Motor neuron (in vitro differentiated cells): ENCODE data around the gene KSR2. TPM values are rescaled to one million over a fixed set of nuclear protein-coding genes. Genes with fewer than 3 reads are reported as not detected.

Experiments used
- ATAC-seq, 8 experiments: fragments of 200-7000 bp; cut with Tn5 transposase; replicated peaks in 6 of 8; 2 replicates each; pipeline ENCODE4 v1.8.0; 2021; ENCODE audit warnings: mild to moderate bottlenecking in 8 of 8, moderate library complexity in 8 of 8
- H3K27ac ChIP-seq, 2 donors: fragments of 250-450 bp; sonication (Bioruptor Pico); 2 replicates each; pipeline ENCODE4 v1.9.0; 2021; ENCODE audit warnings: antibody characterized with exemption in 2 of 2, mild to moderate bottlenecking in 2 of 2, moderate library complexity in 1 of 2
- H3K4me1 ChIP-seq, 2 donors: fragments of 250-450 bp; sonication (Bioruptor Pico); replicated peaks in 1 of 2; 2 replicates each; pipeline ENCODE4 v1.6.1; 2021; ENCODE audit warnings: antibody characterized with exemption in 2 of 2, mild to moderate bottlenecking in 2 of 2, moderate library complexity in 1 of 2
- H3K4me3 ChIP-seq, 5 donors: fragments of 250-450 bp; sonication (Bioruptor Pico); 2 replicates each; pipeline ENCODE4 v1.9.0; 2021; ENCODE audit warnings: antibody characterized with exemption in 5 of 5, mild to moderate bottlenecking in 5 of 5, moderate library complexity in 4 of 5
- WGBS, 10 experiments: fragments of 450-650 bp; shearing (Covaris generic); methylation state at CpG; one replicate each; pipeline ENCODE4 v1.0.0; 2022; 5-methylcytosine and 5-hydroxymethylcytosine counted together
- in situ Hi-C, 9 experiments: fragments of 400-800 bp; cut with MboI; loops; one replicate each; pipeline ENCODE4 v1.15.0; 2021; ENCODE audit warnings: low sequenced_read_pairs in 9 of 9, low pct_unique_long_range_greater_than_20kb in 2 of 9; ENCODE audit not compliant: unreplicated experiment in 9 of 9
- total RNA-seq, 8 experiments: library from RNA; unstranded; fragments of 300-600 nt; gene quantifications; 2 replicates each; pipeline versions ENCODE4 v1.2.3 to v1.2.4, GENCODE V29; 2022

The KSR2 gene
- total RNA-seq, 8 experiments from 2014 or later: 0.09 to 2.3 (median 1.0) TPM

GRCh38 chr12:117674313-117674712 lies 294.5 kb downstream of the KSR2 start:
- 56 to 100% (median 81%) methylated on average over 2 to 3 of the region's 3 CpGs; no CpG with 5 or more reads in 2 of the 10 experiments for WGBS, 10 experiments
- Histone ChIP-seq H3K4me1 (no peaks in the 10 kb centered on the region), H3K4me3 (no peak overlapping the region), H3K27ac (no peak overlapping the region)
- in situ Hi-C loops: no loop called here
- no peak for ATAC-seq

- in situ Hi-C loops: no loop called here
- Histone ChIP-seq H3K4me1 (no peaks in the 10 kb centered on the region), H3K4me3 (no peak overlapping the region), H3K27ac (no peak overlapping the region)
- no peak for ATAC-seq
- WGBS, 10 experiments: 30 to 80% (median 36%) methylated on average over 1 to 6 of the region's 8 CpGs; no CpG with 5 or more reads in 6 of the 10 experiments
Observed at GRCh38 chr12:117671734-117672133, 297.1 kb downstream of the KSR2 start.

- Histone ChIP-seq H3K4me1 (no peaks in the 10 kb centered on the region), H3K4me3 (no peak overlapping the region), H3K27ac (no peak overlapping the region)
- in situ Hi-C loops: no loop called here
- whole genome bisulfite sequencing, 10 experiments: 40 to 92% (median 73%) methylated on average over 1 to 2 of the region's 5 CpGs; no CpG with 5 or more reads in 7 of the 10 experiments
- ATAC-seq: no peak
Observed at GRCh38 chr12:117664169-117664568, 304.6 kb downstream of the KSR2 start.

- in situ Hi-C loops: no loop called here
- no peak for ATAC-seq
- WGBS, 10 experiments: 14 to 90% (median 53%) methylated on average over 1 to 7 of the region's 8 CpGs; no CpG with 5 or more reads in 4 of the 10 experiments
- H3K4me3 ChIP-seq: no peak overlapping the region
- no peak overlapping the region for H3K27ac ChIP-seq
- H3K4me1 ChIP-seq: no peaks in the 10 kb centered on the region
Observed at GRCh38 chr12:117662620-117663395, 306.0 kb downstream of the KSR2 start.

GRCh38 chr12:117662220-117662619 lies 306.6 kb downstream of the KSR2 start:
- Histone ChIP-seq H3K27ac (no peak overlapping the region), H3K4me1 (no peaks in the 10 kb centered on the region), H3K4me3 (no peak overlapping the region)
- 47 to 100% (median 81%) methylated on average over 1 to 4 of the region's 6 CpGs; no CpG with 5 or more reads in 2 of the 10 experiments for WGBS, 10 experiments
- in situ Hi-C loops: no loop called here
- ATAC-seq: no peak

GRCh38 chr12:117661471-117661870 lies 307.3 kb downstream of the KSR2 start:
- Histone ChIP-seq H3K4me1 (no peaks in the 10 kb centered on the region), H3K27ac (no peak overlapping the region), H3K4me3 (no peak overlapping the region)
- WGBS, 10 experiments: 0 to 75% (median 37%) methylated on average over 2 to 3 of the region's 3 CpGs
- no peak for ATAC-seq
- in situ Hi-C loops: no loop called here

GRCh38 chr12:117660896-117661295 lies 307.9 kb downstream of the KSR2 start:
- no peak overlapping the region for H3K4me3 ChIP-seq
- in situ Hi-C loops: no loop called here
- no peaks in the 10 kb centered on the region for H3K4me1 ChIP-seq
- ATAC-seq: no peak
- 0 to 100% (median 70%) methylated on average over 1 to 3 of the region's 3 CpGs for WGBS, 10 experiments
- H3K27ac ChIP-seq: no peak overlapping the region

GRCh38 chr12:117658226-117658625 lies 310.6 kb downstream of the KSR2 start:
- Histone ChIP-seq H3K4me1 (no peaks in the 10 kb centered on the region), H3K27ac (no peak overlapping the region), H3K4me3 (no peak overlapping the region)
- 0 to 100% (median 80%) methylated on average over 1 to 2 of the region's 2 CpGs; no CpG with 5 or more reads in 3 of the 10 experiments for WGBS, 10 experiments
- no peak for ATAC-seq
- in situ Hi-C loops: no loop called here

GRCh38 chr12:117649796-117650195 lies 319.0 kb downstream of the KSR2 start:
- Histone ChIP-seq H3K4me1 (no peaks in the 10 kb centered on the region), H3K4me3 (no peak overlapping the region), H3K27ac (no peak overlapping the region)
- no peak for ATAC-seq
- in situ Hi-C loops: no loop called here

- in situ Hi-C loops: no loop called here
- no peaks in the 10 kb centered on the region for H3K4me1 ChIP-seq
- WGBS, 10 experiments: 0 to 50% (median 10%) methylated on average over 1 to 2 of the region's 7 CpGs; no CpG with 5 or more reads in 5 of the 10 experiments
- no peak for ATAC-seq
- H3K4me3 ChIP-seq: no peak overlapping the region
- no peak overlapping the region for H3K27ac ChIP-seq
Observed at GRCh38 chr12:117646520-117646919, 322.3 kb downstream of the KSR2 start.

- no peak overlapping the region for H3K27ac ChIP-seq
- in situ Hi-C loops: no loop called here
- WGBS, 10 experiments: 0 to 100% (median 71%) methylated on average over 1 to 3 of the region's 3 CpGs; no CpG with 5 or more reads in 1 of the 10 experiments
- H3K4me3 ChIP-seq: no peak overlapping the region
- no peak for ATAC-seq
- H3K4me1 ChIP-seq: no peaks in the 10 kb centered on the region
Observed at GRCh38 chr12:117645473-117645872, 323.3 kb downstream of the KSR2 start.

GRCh38 chr12:117643971-117644370 lies 324.8 kb downstream of the KSR2 start:
- H3K4me3 ChIP-seq: no peak overlapping the region
- H3K27ac ChIP-seq: no peak overlapping the region
- WGBS, 10 experiments: 17 to 100% (median 53%) methylated on average over 1 to 3 of the region's 4 CpGs; no CpG with 5 or more reads in 4 of the 10 experiments
- in situ Hi-C loops: no loop called here
- ATAC-seq: no peak
- H3K4me1 ChIP-seq: no peaks in the 10 kb centered on the region

GRCh38 chr12:117641885-117642284 lies 326.9 kb downstream of the KSR2 start:
- 0 to 100% (median 73%) methylated on average over 1 to 6 of the region's 7 CpGs for WGBS, 10 experiments
- Histone ChIP-seq H3K27ac (no peak overlapping the region), H3K4me1 (no peaks in the 10 kb centered on the region), H3K4me3 (no peak overlapping the region)
- no peak for ATAC-seq
- in situ Hi-C loops: no loop called here

- Histone ChIP-seq H3K27ac (no peak overlapping the region), H3K4me3 (no peak overlapping the region), H3K4me1 (no peaks in the 10 kb centered on the region)
- 0 to 87% (median 67%) methylated on average over 1 to 6 of the region's 6 CpGs; no CpG with 5 or more reads in 3 of the 10 experiments for WGBS, 10 experiments
- in situ Hi-C loops: no loop called here
- ATAC-seq: no peak
Observed at GRCh38 chr12:117640511-117640910, 328.3 kb downstream of the KSR2 start.
